ENCODE results near the gene SLC38A8.

DNA sequence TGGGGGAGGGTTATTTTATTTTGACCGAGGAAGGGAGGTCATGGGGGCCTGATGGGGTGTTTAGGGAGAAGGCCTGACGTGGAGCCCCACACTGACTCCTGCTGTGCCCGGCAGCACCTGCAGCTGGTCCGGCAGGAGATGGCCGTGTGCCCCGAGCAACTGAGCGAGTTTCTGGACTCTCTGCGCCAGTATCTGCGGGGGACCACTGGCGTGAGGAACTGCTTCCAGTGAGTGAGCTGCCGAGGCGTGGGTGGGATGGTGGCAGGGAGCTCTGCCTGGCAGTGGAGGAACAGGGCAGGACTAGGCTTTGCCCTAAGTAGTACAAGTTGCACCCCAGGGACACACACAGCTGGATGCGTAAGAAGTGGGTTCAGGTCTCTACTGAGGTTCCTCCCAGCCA, 44.5 kb downstream of the SLC38A8 start:
- TF ChIP-seq EZH2 (IDR thresholded peaks at IDR 0.05) (no peak), POLR2AphosphoS5 (IDR thresholded peaks at IDR 0.05; ENCODE audit: borderline replicate concordance, low read depth, low read length) (no peak), FOXP2 (optimal IDR thresholded peaks at IDR 0.05; ENCODE audit: control extremely low read depth, extremely low read length, insufficient read depth) (no peak)
